ENCODE results near the gene ZNF512. TPM values are rescaled to one million over a fixed set of nuclear protein-coding genes. Genes with fewer than 3 reads are reported as not detected.

The ZNF512 gene
- polyA plus RNA-seq, 1 of the 3 experiments (the other 2 are of a cell fraction): 22.3 TPM

GRCh38 chr2:27621524-27621923, 38.7 kb downstream of the ZNF512 start:
- POLR2A ChIA-PET: interaction anchor here (0.7 kb wide), 1 partner anchor 260 kb away, joined by 3 read pairs; no protein-coding TSS in a partner anchor
- no peaks in the 10 kb centered on the region for H3K9me2 ChIP-seq
- no peak for DNase-seq
- no peak overlapping the region for H3K4me2 ChIP-seq
- peaks cover 0 to 26% of the 10 kb centered on the region in 2 experiments; a peak in 3 of 4 replicates for H3K4me1 ChIP-seq (ENCODE audit: control insufficient read depth in 1 of 2, insufficient read depth in 2 of 2, low read depth in 1 of 2, low read length in 1 of 2)
- CTCF ChIA-PET: interaction anchor here (0.6 to 1.3 kb wide), 8 partner anchors 15 to 214 kb away, joined by 3 to 4 read pairs (median 3); partner anchors contain the start of gene PPM1G
- no peak for TF ChIP-seq NRF1 (IDR thresholded peaks at IDR 0.05; ENCODE audit: low read depth, low read length)
- TF ChIP-seq CTCF (IDR thresholded peaks at IDR 0.05): peak; percentile 31
- no peak for TF ChIP-seq TEAD4 (IDR thresholded peaks at IDR 0.05; ENCODE audit: borderline replicate concordance, insufficient read depth)
- no peak for TF ChIP-seq RFX5 (IDR thresholded peaks at IDR 0.05; ENCODE audit: low read length)
- no peak for TF ChIP-seq SMC3 (IDR thresholded peaks at IDR 0.05; ENCODE audit: low read depth, low read length)
- no peak for TF ChIP-seq RAD21 (IDR thresholded peaks at IDR 0.05; ENCODE audit: low read length)
- no peak for TF ChIP-seq ELF1 (IDR thresholded peaks at IDR 0.05)
- H4K20me1 ChIP-seq (ENCODE audit: insufficient read depth): no peaks in the 10 kb centered on the region
- peak overlapping the region; percentile 80 to 86; a peak in 3 of 4 replicates for H3K27ac ChIP-seq (ENCODE audit: low read depth in 2 of 2, low read length in 1 of 2)
- H3K4me3 ChIP-seq (ENCODE audit: low read depth in 2 of 2, low read length in 1 of 2): no peak overlapping the region
- H3K9ac ChIP-seq: no peak overlapping the region
- no peaks in the 10 kb centered on the region for H3K27me3 ChIP-seq (ENCODE audit: insufficient read depth)
- H3K79me2 ChIP-seq (ENCODE audit: insufficient read depth): no peaks in the 10 kb centered on the region; the same call in 1 of the 2 replicates
- H2AFZ ChIP-seq (ENCODE audit: low read depth): no peak overlapping the region
- 86% methylated on average over 1 of the region's 1 CpG for WGBS (ENCODE audit: low lambda C conversion rate)
- H3K36me3 ChIP-seq (replicated peaks in 1 of 2; ENCODE audit: control insufficient read depth in 1 of 2, insufficient read depth in 2 of 2, low read length in 1 of 2): peaks cover 75 to 77% of the 10 kb centered on the region in 2 experiments
- H3K9me3 ChIP-seq: no peaks in the 10 kb centered on the region
- peaks cover 37% of the 10 kb centered on the region for H3F3A ChIP-seq (replicated peaks; ENCODE audit: insufficient read depth)

GRCh38 chr2:27622921-27623384, 40.1 kb downstream of the ZNF512 start:
- no peaks in the 10 kb centered on the region for H3K9me2 ChIP-seq
- no peaks in the 10 kb centered on the region for H4K20me1 ChIP-seq (ENCODE audit: insufficient read depth)
- H3K27me3 ChIP-seq (ENCODE audit: insufficient read depth): no peaks in the 10 kb centered on the region
- POLR2A ChIA-PET: no interaction called here
- H3K4me3 ChIP-seq (ENCODE audit: low read depth in 2 of 2, low read length in 1 of 2): no peak overlapping the region
- peaks cover 3 to 37% of the 10 kb centered on the region in 2 experiments for H3K4me1 ChIP-seq (ENCODE audit: control insufficient read depth in 1 of 2, insufficient read depth in 2 of 2, low read depth in 1 of 2, low read length in 1 of 2)
- peak overlapping the region; percentile 31 for H3K4me2 ChIP-seq
- H3K9ac ChIP-seq: peak overlapping the region; percentile 37
- peaks cover 37% of the 10 kb centered on the region for H3F3A ChIP-seq (replicated peaks; ENCODE audit: insufficient read depth)
- no peak overlapping the region for H2AFZ ChIP-seq (ENCODE audit: low read depth)
- no peak for DNase-seq
- no peaks in the 10 kb centered on the region for H3K9me3 ChIP-seq
- peak overlapping the region; percentile 80 to 86 for H3K27ac ChIP-seq (ENCODE audit: low read depth in 2 of 2, low read length in 1 of 2)
- H3K36me3 ChIP-seq (replicated peaks in 1 of 2; ENCODE audit: control insufficient read depth in 1 of 2, insufficient read depth in 2 of 2, low read length in 1 of 2): peaks cover 65% of the 10 kb centered on the region in 2 experiments
- no peaks in the 10 kb centered on the region for H3K79me2 ChIP-seq (ENCODE audit: insufficient read depth)
- WGBS (ENCODE audit: low lambda C conversion rate): 18% methylated on average over 3 of the region's 3 CpGs
- CTCF ChIA-PET: interaction anchor here (0.9 kb wide), 1 partner anchor 61 kb away, joined by 4 read pairs; no protein-coding TSS in a partner anchor
- no peak for TF ChIP-seq USF2 (IDR thresholded peaks at IDR 0.05; ENCODE audit: borderline replicate concordance, low read depth, low read length)
- TF ChIP-seq TEAD4 (IDR thresholded peaks at IDR 0.05; ENCODE audit: borderline replicate concordance, insufficient read depth): peak; percentile 96
- no peak for TF ChIP-seq RFX5 (IDR thresholded peaks at IDR 0.05; ENCODE audit: low read length)
- TF ChIP-seq JUND (IDR thresholded peaks at IDR 0.05): peak; percentile 95
- TF ChIP-seq MEF2A (IDR thresholded peaks at IDR 0.05; ENCODE audit: borderline replicate concordance, low read depth): no peak
- TF ChIP-seq POLR2AphosphoS5 (IDR thresholded peaks at IDR 0.05; ENCODE audit: low read depth, low read length): peak; percentile 76; the same call in 1 of the 2 replicates
- peak; percentile 82 for TF ChIP-seq RXRA (IDR thresholded peaks at IDR 0.05; ENCODE audit: borderline replicate concordance, low read depth)
- no peak for TF ChIP-seq EZH2phosphoT487 (IDR thresholded peaks at IDR 0.05; ENCODE audit: borderline replicate concordance, low read depth)
- no peak for TF ChIP-seq RCOR1 (IDR thresholded peaks at IDR 0.05; ENCODE audit: low read length)
- TF ChIP-seq SIN3A (IDR thresholded peaks at IDR 0.05; ENCODE audit: borderline replicate concordance, low read depth, low read length): peak; percentile 83; the same call in 1 of the 2 replicates
- no peak for TF ChIP-seq ELF1 (IDR thresholded peaks at IDR 0.05)
- TF ChIP-seq IRF3 (IDR thresholded peaks at IDR 0.05; ENCODE audit: low read depth, low read length): no peak
- no peak for TF ChIP-seq TAF1 (IDR thresholded peaks at IDR 0.05; ENCODE audit: borderline replicate concordance, low read depth, low read length)
- TF ChIP-seq RAD21 (IDR thresholded peaks at IDR 0.05; ENCODE audit: low read length): no peak
- 0 out of 2 replicates have a peak, but pooled peaks have one; percentile 36 for TF ChIP-seq GABPA (IDR thresholded peaks at IDR 0.05; ENCODE audit: low read depth)
- TF ChIP-seq TCF12 (IDR thresholded peaks at IDR 0.05): peak; percentile 91
- 0 out of 2 replicates have a peak, but pooled peaks have one; percentile 24 for TF ChIP-seq YY1 (IDR thresholded peaks at IDR 0.05; ENCODE audit: low read depth)
- no peak for TF ChIP-seq USF1 (IDR thresholded peaks at IDR 0.05; ENCODE audit: borderline replicate concordance, low read depth)
- no peak for TF ChIP-seq NRF1 (IDR thresholded peaks at IDR 0.05; ENCODE audit: low read depth, low read length)
- peak; percentile 91 for TF ChIP-seq FOSL2 (IDR thresholded peaks at IDR 0.05; ENCODE audit: borderline replicate concordance, low read depth)
- TF ChIP-seq EP300 (IDR thresholded peaks at IDR 0.05; ENCODE audit: borderline replicate concordance in 1 of 2, low read depth in 1 of 2, low read length in 1 of 2): peak; percentile 22 to 85; a peak in 2 of 4 replicates
- 0 out of 2 replicates have a peak, but pooled peaks have one; percentile 58 for TF ChIP-seq FOXM1 (IDR thresholded peaks at IDR 0.05; ENCODE audit: low read depth)
